Transverse colon (tissue), 3 donors: ENCODE measurements around the gene ITGA7.

Experiments
- POLR2A ChIP-seq: fragments of 450-650 bp; IDR thresholded peaks from one replicate; pipeline ENCODE4 v1.6.1; 2016; ENCODE audit warnings: antibody characterized with exemption, mild to moderate bottlenecking, moderate library complexity
- POLR2AphosphoS5 ChIP-seq, 3 donors: sonication (generic); formaldehyde crosslinking; IDR thresholded peaks; one replicate each; pipeline ENCODE4 v1.6.1; 2016; ENCODE audit warnings: antibody characterized with exemption in 3 of 3

- TF ChIP-seq POLR2AphosphoS5 (IDR thresholded peaks at IDR 0.05) = peak in 1 of 3 donors; percentile 2
- TF ChIP-seq POLR2A = no peak
Measured at GRCh38 chr12:55721601-55722213, 14.0 kb upstream of the ITGA7 start.
